GM18861 (cell line): ENCODE data around the gene LRRC56.
"Not testable (repeated sequence)": the region's sequence is repeated elsewhere in the genome, so short reads cannot be mapped to it uniquely, and the experiment has no call there.

Experiments
- ATAC-seq: cut with Tn5 transposase; IDR thresholded peaks from one replicate; pipeline ENCODE4 v1.9.1; 2021; ENCODE audit not compliant: unreplicated experiment

LRRC56 gene

DNA sequence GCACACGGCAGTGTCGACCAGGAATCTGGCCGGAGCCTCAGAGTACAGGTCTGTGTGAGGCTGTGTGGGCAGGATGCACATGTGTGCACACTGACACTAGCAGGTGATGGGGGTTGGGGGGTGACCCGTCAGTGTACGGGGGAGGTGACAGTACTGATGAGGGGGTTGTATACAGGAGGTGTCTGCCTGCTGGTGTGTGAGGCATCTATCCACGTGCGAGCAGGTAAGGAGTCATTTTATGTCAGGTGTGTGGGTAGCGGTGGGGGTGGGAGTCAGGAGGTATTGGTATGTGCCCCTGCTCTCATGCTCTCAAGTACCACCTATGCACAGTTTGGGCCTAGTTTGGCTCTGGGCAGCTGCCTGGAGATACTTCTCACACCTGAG, 34.5 kb downstream of the LRRC56 start:
- ATAC-seq, result no peak

GRCh38 chr11:573146-573759, 35.9 kb downstream of the LRRC56 start:
- no peak for ATAC-seq

- ATAC-seq, result not testable (repeated sequence)
These were observed 36.8 kb downstream of the LRRC56 start for GRCh38 chr11:574031-574570.

DNA sequence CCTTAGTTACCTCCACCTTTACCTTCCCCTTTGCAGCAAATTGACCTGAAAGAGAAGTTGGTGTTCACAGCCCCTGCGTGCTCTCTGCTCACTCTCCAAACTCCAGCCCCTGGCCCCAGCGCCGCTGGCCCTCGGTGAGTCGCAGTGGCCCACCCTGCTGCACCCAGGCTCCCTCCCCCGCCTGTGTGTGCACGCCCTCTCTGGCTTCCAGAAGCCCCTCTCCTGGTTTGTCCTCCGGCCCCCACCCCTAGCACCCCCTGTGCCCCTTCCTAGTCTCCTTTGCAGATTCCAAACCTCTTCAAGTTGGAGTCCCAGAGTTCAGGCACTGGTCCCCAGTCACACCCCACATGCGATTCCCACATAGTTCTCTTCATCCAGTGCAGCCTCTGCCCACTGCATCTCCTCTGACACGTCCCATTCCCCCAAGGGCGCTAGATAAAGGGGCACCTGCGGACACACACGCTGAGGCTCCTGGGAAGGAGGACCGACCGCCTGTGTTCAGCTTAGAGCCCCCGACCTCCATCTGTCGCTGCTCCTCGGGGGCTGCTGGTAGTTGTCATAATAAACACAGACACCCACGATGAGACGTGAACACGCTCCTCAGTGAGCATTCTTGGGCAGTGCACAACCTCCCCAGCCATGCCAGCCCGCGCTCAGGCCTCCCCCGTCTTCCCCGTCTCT, 37.4 kb downstream of the LRRC56 start:
- ATAC-seq, result no peak

- ATAC-seq, result no peak
These were observed 38.1 kb downstream of the LRRC56 start for GRCh38 chr11:575313-575995.

GRCh38 chr11:575996-576768, 38.9 kb downstream of the LRRC56 start, which contains the start of gene PHRF1:
Gene PHRF1, plus strand, starts transcription at chr11:576470. Its CDS starts 5,043 bp downstream, at chr11:581513.
- ATAC-seq, result peak; percentile 71

GRCh38 chr11:576811-577610, 39.7 kb downstream of the LRRC56 start:
- no peak for ATAC-seq

DNA sequence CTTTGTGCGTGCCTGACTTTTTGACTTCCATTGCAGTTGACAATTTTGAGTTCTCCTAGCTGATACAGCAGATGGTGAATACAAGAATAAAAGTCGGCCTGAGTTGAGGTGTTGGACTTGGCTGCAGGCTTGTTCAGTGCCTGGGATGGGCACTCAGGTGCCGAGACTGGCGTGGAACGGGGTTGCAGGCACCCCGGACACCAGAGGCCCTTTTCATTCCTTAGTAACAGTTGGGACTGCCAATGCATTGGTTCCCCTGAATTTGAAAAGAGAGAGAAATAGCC, 40.2 kb downstream of the LRRC56 start:
- ATAC-seq, result no peak

DNA sequence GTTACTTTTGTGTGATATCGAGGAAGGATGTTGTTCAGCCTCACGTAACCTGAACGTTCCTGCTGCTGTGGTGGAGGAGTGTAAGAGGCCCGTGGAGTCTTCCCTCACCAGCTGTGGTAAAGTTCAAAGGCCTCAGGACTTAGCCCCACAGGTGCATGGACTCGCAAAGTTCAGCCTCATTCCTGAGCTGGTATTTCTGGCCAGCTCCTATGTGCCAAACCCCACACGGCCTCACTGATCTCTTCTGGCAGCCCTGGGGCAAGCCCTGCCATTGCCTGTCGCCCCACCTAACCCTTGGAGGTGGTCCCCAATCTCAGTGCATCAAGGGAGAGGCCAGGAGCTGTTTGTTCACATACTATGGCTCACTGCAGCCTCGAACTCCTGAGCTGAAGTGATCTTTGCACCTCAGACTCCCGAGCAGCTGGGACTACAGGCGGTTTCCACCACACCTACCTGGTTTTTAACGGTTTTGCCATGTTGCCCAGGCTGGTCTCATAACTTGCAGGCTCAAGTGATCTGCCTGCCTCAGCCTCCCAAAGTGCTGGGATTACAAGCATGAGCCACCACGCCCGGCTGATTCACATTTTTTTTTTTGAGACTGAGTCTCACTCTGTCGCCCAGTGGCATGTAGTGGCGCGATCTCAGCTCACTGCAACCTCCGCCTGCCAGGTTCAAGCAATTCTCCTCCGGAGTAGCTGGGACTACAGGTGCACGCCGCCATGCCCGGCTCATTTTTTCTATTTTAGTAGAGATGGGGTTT, 41.1 kb downstream of the LRRC56 start:
- no peak for ATAC-seq

DNA sequence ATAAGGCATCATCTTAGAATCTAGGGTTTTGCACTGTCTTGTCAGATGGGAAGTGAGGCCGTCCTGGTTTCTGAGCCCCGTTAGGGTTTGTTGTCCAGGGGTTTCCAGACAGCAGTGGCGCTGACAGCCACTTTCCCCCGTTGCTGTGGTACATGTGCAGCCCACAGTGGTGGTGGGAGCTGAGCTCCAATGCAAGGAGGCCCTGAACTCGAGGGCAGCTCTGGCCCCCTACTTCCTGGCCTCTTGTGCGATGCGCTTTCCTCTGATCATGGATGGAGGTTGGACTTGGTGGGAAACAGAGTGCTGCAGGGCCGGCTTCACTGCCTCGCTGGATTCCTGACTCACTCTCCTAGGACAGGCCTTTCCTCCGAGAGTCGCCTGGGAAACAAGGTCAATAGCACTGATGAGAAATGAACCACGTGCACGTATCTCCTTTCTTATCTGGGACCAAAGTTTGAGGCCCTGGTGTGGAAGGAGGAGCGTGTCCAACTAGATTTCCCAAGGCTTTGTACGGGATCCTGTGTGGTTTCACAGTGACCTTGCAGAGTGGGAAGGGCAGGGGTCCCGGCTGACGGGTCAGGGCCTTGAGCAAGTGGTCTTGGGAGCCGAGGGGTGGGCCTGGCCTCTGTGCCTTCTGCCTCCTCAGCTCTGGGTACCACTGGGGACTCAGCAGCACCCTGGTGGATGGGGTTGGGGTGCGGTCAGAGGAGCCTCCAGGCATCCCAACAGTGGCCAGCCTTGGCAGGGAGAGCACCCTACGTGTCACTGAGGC, 42.7 kb downstream of the LRRC56 start:
- ATAC-seq, result no peak

DNA sequence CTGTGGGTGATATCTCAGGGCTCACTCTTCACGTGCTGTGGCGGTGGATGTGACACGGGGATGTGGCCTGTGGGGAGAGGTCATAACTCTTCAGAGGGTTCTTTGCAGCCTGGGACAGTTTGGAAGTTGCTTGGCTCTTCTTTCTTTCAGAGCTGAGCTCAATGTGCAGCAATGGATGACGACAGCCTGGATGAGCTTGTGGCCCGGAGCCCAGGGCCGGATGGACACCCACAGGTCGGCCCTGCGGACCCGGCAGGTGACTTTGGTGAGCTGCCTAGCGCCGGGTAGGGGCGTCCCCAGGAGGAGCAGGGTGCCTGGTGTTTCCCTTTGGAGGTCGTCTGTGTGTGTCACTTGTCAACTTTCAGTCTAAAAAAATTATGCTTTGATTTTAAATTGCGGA, 44.0 kb downstream of the LRRC56 start:
- no peak for ATAC-seq

DNA sequence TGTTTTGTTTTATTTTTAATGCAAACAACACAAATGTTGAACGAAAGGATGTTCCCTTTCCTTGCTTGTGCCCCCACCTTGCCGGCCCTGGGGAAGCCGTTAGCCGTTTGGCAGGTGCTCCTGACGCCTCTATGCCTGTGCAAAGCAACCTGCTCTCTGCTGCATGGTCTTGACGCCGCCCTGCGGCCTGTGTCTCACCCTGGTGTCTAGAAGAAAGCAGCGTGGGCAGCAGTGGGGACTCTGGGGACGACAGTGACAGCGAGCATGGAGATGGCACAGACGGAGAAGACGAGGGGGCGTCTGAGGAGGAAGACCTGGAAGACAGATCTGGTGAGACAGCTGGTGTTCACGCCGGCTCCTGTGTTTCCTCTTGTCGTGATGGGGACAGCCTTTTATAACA, 44.4 kb downstream of the LRRC56 start:
- no peak for ATAC-seq

GRCh38 chr11:584287-584686, 47.0 kb downstream of the LRRC56 start:
- ATAC-seq, result no peak

GRCh38 chr11:586376-587316, 49.3 kb downstream of the LRRC56 start:
- no peak for ATAC-seq

GRCh38 chr11:587546-587945, 50.2 kb downstream of the LRRC56 start:
- no peak for ATAC-seq

DNA sequence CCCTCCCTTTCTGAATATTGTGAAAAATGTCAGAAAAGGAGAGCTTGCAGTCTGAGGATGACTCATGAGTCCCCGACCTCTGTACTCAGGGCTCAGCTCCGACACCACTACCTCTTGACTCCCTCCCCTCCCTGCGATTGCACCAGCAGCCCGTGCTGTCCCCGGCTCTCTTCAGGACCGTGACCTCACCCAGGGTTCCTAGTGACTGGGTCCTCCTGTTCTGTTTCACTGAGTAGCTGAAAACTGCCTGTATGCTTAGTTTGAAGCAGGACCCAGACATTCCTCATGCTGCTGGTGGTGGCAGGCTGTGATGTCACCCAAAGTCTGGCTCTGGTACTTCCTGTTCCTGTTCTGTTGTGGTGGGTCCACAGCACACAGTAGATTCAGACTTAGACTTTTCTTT, 50.7 kb downstream of the LRRC56 start:
- ATAC-seq, result no peak

GRCh38 chr11:589798-590197, 52.5 kb downstream of the LRRC56 start:
- no peak for ATAC-seq

DNA sequence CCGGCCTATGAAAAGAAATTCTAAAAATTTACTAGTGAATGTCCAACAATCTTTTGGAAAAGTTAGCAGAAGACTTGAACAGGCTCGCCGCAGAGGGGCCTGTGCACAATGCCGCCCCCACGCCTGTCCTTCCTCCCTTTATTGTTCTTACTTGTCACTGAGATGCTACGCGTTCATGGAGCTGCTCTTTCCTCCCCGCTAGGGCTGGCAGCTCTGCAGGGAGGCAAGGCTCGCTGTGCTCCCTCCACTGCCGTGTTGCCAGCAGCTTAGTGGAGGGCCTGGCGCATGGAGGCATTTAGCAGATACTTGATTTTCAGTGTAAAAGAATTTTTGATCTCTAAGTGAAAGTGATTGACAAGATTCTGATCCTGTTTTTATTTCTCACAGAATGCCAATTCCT, 53.7 kb downstream of the LRRC56 start:
- no peak for ATAC-seq
